Measurements from ENCODE around the gene MKKS. TPM values are rescaled to one million over a fixed set of nuclear protein-coding genes. Genes with fewer than 3 reads are reported as not detected.

MKKS gene
- total and polyA plus RNA-seq, 2 of the 13 experiments (the other 11 are each of a cell fraction or from before 2014, with no cell fraction given), result 26.7 to 34.5 TPM

DNA sequence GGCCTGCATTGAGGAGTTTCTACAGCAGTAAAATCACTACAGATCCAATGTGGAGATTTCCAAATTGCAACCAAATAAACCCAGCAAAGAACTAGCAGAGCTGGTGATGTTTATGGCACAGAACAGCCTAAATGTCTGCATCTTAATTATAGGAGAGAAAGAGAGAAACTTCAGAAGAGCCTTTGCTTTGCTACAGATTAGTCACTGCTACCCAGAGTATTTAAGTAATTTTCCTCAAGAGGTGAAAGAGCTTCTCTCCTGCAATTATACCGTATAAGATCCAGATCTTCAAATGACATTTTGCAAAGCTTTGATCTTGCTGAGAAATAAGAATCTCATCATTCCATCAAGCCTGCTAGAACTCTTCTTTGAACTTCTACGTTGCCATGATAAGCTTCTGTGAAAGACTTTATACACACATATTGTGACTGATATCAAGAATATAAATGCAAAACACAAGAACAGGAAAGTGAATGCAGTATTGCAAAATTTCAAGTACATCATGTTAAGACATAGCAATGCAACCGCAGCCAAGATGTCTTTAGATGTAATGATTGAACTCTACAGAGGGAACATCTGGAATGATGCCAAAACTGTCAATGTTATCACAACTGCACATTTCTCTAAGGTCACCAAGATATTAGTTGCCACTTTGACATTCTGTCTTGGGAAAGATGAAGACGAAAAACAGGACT is 48.0 kb downstream of the MKKS start:
- H3K36me3 ChIP-seq (replicated peaks in 1 of 2; ENCODE audit: control insufficient read depth in 1 of 2, insufficient read depth in 2 of 2, low read length in 2 of 2), result no peaks in the 10 kb centered on the region
- H2AFZ ChIP-seq (ENCODE audit: low read length), result no peak overlapping the region
- FAIRE-seq (peak; percentile 4), DNase-seq (ENCODE audit: low spot score) (no peak), ATAC-seq (no peak)
- no peaks in the 10 kb centered on the region for H4K20me1 ChIP-seq (ENCODE audit: insufficient read depth, low read length)
- H3K9me3 ChIP-seq (ENCODE audit: low read length), result peaks cover 5% of the 10 kb centered on the region; the same call in 1 of the 2 replicates
- CTCF ChIA-PET (ENCODE audit: low intra/inter-chr PET ratio, low total read pairs), result no interaction called here
- H3K27me3 ChIP-seq (ENCODE audit: control insufficient read depth in 1 of 2, insufficient read depth in 2 of 2, low read length in 2 of 2), result no peaks in the 10 kb centered on the region
- H3K9ac ChIP-seq (ENCODE audit: insufficient read depth, low read depth, low read length), result no peak overlapping the region
- no peak overlapping the region for H3K4me3 ChIP-seq (replicated peaks in 1 of 3; ENCODE audit: insufficient read depth in 1 of 3, low read depth in 2 of 3, low read length in 3 of 3)
- intact Hi-C loops (cut with micrococcal nuclease; ENCODE audit: unreplicated experiment) (no loop called here), in situ Hi-C loops (cut with HindIII; ENCODE audit: extremely low pct_ligation_motif_present, low pct_unique_long_range_greater_than_20kb) (no loop called here)
- H3K27ac ChIP-seq (ENCODE audit: extremely low read length, insufficient read depth, low read length), result no peak overlapping the region
- H3K79me2 ChIP-seq (ENCODE audit: insufficient read depth, low read length), result no peaks in the 10 kb centered on the region
- POLR2A ChIA-PET, result no interaction called here
- TF ChIP-seq ZFY (CRISPR knock-in tag; IDR thresholded peaks at IDR 0.05) (no peak), DDIT3 (CRISPR knock-in tag; IDR thresholded peaks at IDR 0.05) (no peak), ZC3H13 (CRISPR knock-in tag; IDR thresholded peaks at IDR 0.05) (no peak), ZNF644 (CRISPR knock-in tag; IDR thresholded peaks at IDR 0.05; ENCODE audit: low read depth) (no peak), BORCS8-MEF2B (CRISPR knock-in tag; IDR thresholded peaks at IDR 0.05) (no peak)
- 83% methylated on average over 4 of the region's 4 CpGs for WGBS (ENCODE audit: low lambda C conversion rate)
- no TSS peak for BruUV-seq (replicated peaks)
- peaks cover 17% of the 10 kb centered on the region for H3K4me1 ChIP-seq (ENCODE audit: insufficient read depth, low read length)
- no peak overlapping the region for H3K4me2 ChIP-seq (ENCODE audit: low read depth, low read length)

- ChIA-PET CTCF (ENCODE audit: low intra/inter-chr PET ratio, low total read pairs) (interaction anchor here (1.1 kb wide), 1 partner anchor 65 kb away, joined by 3 read pairs; no protein-coding TSS in a partner anchor), POLR2A (no interaction called here)
- no peak overlapping the region for H3K27ac ChIP-seq (ENCODE audit: extremely low read length, insufficient read depth, low read length)
- no peaks in the 10 kb centered on the region for H3K4me1 ChIP-seq (ENCODE audit: insufficient read depth, low read length)
- H3K4me3 ChIP-seq (replicated peaks in 1 of 3; ENCODE audit: insufficient read depth in 1 of 3, low read depth in 2 of 3, low read length in 3 of 3), result no peak overlapping the region
- H3K27me3 ChIP-seq (ENCODE audit: control insufficient read depth in 1 of 2, insufficient read depth in 2 of 2, low read length in 2 of 2), result no peaks in the 10 kb centered on the region
- H3K9ac ChIP-seq (ENCODE audit: insufficient read depth, low read depth, low read length), result no peak overlapping the region
- intact Hi-C loops (cut with micrococcal nuclease; ENCODE audit: unreplicated experiment), result no loop called here
- no peaks in the 10 kb centered on the region for H4K20me1 ChIP-seq (ENCODE audit: insufficient read depth, low read length)
- no peak overlapping the region for H2AFZ ChIP-seq (ENCODE audit: low read length)
- BruUV-seq (replicated peaks), result no TSS peak
- H3K4me2 ChIP-seq (ENCODE audit: low read depth, low read length), result no peak overlapping the region
- ATAC-seq (peak; percentile 31; the same call in 1 of the 3 replicates), DNase-seq (ENCODE audit: low spot score) (peak; percentile 40), FAIRE-seq (no peak)
- 68% methylated on average over 2 of the region's 2 CpGs for WGBS (ENCODE audit: low lambda C conversion rate)
- no peaks in the 10 kb centered on the region for H3K36me3 ChIP-seq (replicated peaks in 1 of 2; ENCODE audit: control insufficient read depth in 1 of 2, insufficient read depth in 2 of 2, low read length in 2 of 2)
- no peaks in the 10 kb centered on the region for H3K79me2 ChIP-seq (ENCODE audit: insufficient read depth, low read length)
- H3K9me3 ChIP-seq (ENCODE audit: low read length), result no peaks in the 10 kb centered on the region
- in situ Hi-C loops (cut with HindIII; ENCODE audit: extremely low pct_ligation_motif_present, low pct_unique_long_range_greater_than_20kb), result no loop called here
- TF ChIP-seq ZNF619 (CRISPR knock-in tag; IDR thresholded peaks at IDR 0.05) (no peak), CHD4 (IDR thresholded peaks at IDR 0.05; ENCODE audit: borderline replicate concordance, low read length) (peak; percentile 71), GATA4 (IDR thresholded peaks at IDR 0.05; ENCODE audit: borderline replicate concordance, low read depth) (no peak), E2F5 (CRISPR knock-in tag; conservative IDR thresholded peaks at IDR 0.05) (no peak), STAG1 (CRISPR knock-in tag; IDR thresholded peaks at IDR 0.05) (peak; percentile 84), ZFP36L1 (CRISPR knock-in tag; IDR thresholded peaks at IDR 0.05) (no peak), ZBTB3 (CRISPR knock-in tag; IDR thresholded peaks at IDR 0.05; ENCODE audit: borderline replicate concordance, low read depth) (no peak), CENPX (CRISPR knock-in tag; IDR thresholded peaks at IDR 0.05) (no peak), SOX13 (IDR thresholded peaks at IDR 0.05) (no peak), SOX13 (CRISPR knock-in tag; conservative IDR thresholded peaks at IDR 0.05 in 1 of 2, IDR thresholded peaks at IDR 0.05 in 1 of 2) (no peak), HNRNPUL1 (IDR thresholded peaks at IDR 0.05; ENCODE audit: low read depth, low read length) (no peak)
- TF ChIP-seq, protein P1, sequence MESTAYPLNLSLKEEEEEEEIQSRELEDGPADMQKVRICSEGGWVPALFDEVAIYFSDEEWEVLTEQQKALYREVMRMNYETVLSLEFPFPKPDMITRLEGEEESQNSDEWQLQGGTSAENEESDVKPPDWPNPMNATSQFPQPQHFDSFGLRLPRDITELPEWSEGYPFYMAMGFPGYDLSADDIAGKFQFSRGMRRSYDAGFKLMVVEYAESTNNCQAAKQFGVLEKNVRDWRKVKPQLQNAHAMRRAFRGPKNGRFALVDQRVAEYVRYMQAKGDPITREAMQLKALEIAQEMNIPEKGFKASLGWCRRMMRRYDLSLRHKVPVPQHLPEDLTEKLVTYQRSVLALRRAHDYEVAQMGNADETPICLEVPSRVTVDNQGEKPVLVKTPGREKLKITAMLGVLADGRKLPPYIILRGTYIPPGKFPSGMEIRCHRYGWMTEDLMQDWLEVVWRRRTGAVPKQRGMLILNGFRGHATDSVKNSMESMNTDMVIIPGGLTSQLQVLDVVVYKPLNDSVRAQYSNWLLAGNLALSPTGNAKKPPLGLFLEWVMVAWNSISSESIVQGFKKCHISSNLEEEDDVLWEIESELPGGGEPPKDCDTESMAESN (CRISPR knock-in tag; conservative IDR thresholded peaks at IDR 0.05), result no peak
Measured at GRCh38 chr20:10381477-10381876, 52.5 kb downstream of the MKKS start.

Measured in HepG2 (cell line).